CD14-positive monocyte (primary cell): ENCODE data around the gene ANXA2. TPM values are rescaled to one million over a fixed set of nuclear protein-coding genes. Genes with fewer than 3 reads are reported as not detected.
A peak's percentile ranks its signal among the peaks of the same experiment; 100 is the strongest.

Experiments used
- DNase-seq, 3 donors: peaks; one replicate each; pipeline ENCODE4 v3.0.0-alpha.2; 2011 to 2022
- H2AFZ ChIP-seq: 2 replicates; pipeline ENCODE4 v1.6.0; 2012; ENCODE audit warnings: mild to moderate bottlenecking, low read depth, low read length, inconsistent platforms; ENCODE audit not compliant: insufficient read depth, poor library complexity, severe bottlenecking
- H3K27ac ChIP-seq, 2 donors: 1 replicate in 1 of 2; 2 replicates in 1 of 2; pipeline ENCODE4 v1.5.1; 2012 to 2013; ENCODE audit warnings: low read length in 2 of 2, control low read depth in 1 of 2, inconsistent platforms in 1 of 2, low read depth in 1 of 2, mild to moderate bottlenecking in 1 of 2
- H3K27me3 ChIP-seq, 2 donors: one replicate each; pipeline versions ENCODE4 v1.6.0 to v1.6.1; 2011 to 2013; ENCODE audit warnings: low read length in 2 of 2; ENCODE audit not compliant: control insufficient read depth in 2 of 2, insufficient read depth in 2 of 2
- H3K36me3 ChIP-seq, 2 donors: replicated peaks in 1 of 2; 1 replicate in 1 of 2; 2 replicates in 1 of 2; pipeline versions ENCODE4 v1.5.1 to v1.6.1; 2012 to 2013; ENCODE audit warnings: low read length in 2 of 2, control low read depth in 1 of 2, inconsistent platforms in 1 of 2, mild to moderate bottlenecking in 1 of 2; ENCODE audit not compliant: insufficient read depth in 2 of 2, control insufficient read depth in 1 of 2
- H3K4me1 ChIP-seq, 2 donors: 1 replicate in 1 of 2; 2 replicates in 1 of 2; pipeline versions ENCODE4 v1.5.1 to v1.6.1; 2012 to 2013; ENCODE audit warnings: low read length in 2 of 2, control low read depth in 1 of 2, inconsistent platforms in 1 of 2, mild to moderate bottlenecking in 1 of 2, moderate library complexity in 1 of 2; ENCODE audit not compliant: insufficient read depth in 2 of 2, control insufficient read depth in 1 of 2
- H3K4me2 ChIP-seq: replicated peaks from 2 replicates; pipeline ENCODE3; 2012; ENCODE audit warnings: low read length, moderate library complexity, mild to moderate bottlenecking; ENCODE audit not compliant: poor library complexity, severe bottlenecking; ENCODE audit errors: extremely low read depth
- H3K4me3 ChIP-seq, 3 experiments: fragments of 200-600 bp in 1 of 3; sonication (generic) in 1 of 3; replicated peaks in 1 of 3; 1 replicate in 2 of 3; 2 replicates in 1 of 3; pipeline ENCODE4 v1.5.1; 2011 to 2013; ENCODE audit warnings: low read length in 3 of 3, mild to moderate bottlenecking in 3 of 3, control low read depth in 2 of 3, low read depth in 2 of 3, inconsistent platforms in 1 of 3, moderate library complexity in 1 of 3
- H3K79me2 ChIP-seq: 2 replicates; pipeline ENCODE4 v1.6.0; 2012; ENCODE audit warnings: mild to moderate bottlenecking, control low read depth, inconsistent platforms, low read length, moderate library complexity; ENCODE audit not compliant: insufficient read depth
- H3K9ac ChIP-seq: 2 replicates; pipeline ENCODE4 v1.6.0; 2017; ENCODE audit warnings: low read length, mild to moderate bottlenecking; ENCODE audit not compliant: insufficient read depth, poor library complexity, severe bottlenecking
- H3K9me3 ChIP-seq, 2 donors: replicated peaks in 1 of 2; 1 replicate in 1 of 2; 2 replicates in 1 of 2; pipeline versions ENCODE4 v1.5.1 to v1.6.1; 2012 to 2013; ENCODE audit warnings: low read length in 2 of 2, control low read depth in 1 of 2; ENCODE audit not compliant: control insufficient read depth in 1 of 2, insufficient read depth in 1 of 2
- H4K20me1 ChIP-seq: 2 replicates; pipeline ENCODE4 v1.6.0; 2012; ENCODE audit warnings: mild to moderate bottlenecking, low read length, control low read depth, moderate library complexity; ENCODE audit not compliant: insufficient read depth
- H3K27ac Mint-ChIP-seq, 7 donors: one replicate each; pipeline ENCODE4 v1.8.0; 2020; ENCODE audit warnings: mild to moderate bottlenecking in 7 of 7, mixed read lengths in 7 of 7, moderate library complexity in 6 of 7, inconsistent platforms in 2 of 7
- H3K27me3 Mint-ChIP-seq, 3 donors: one replicate each; pipeline ENCODE4 v1.8.0; 2021 to 2022; ENCODE audit warnings: low read depth in 3 of 3, mild to moderate bottlenecking in 3 of 3, mixed read lengths in 3 of 3, moderate library complexity in 3 of 3, inconsistent platforms in 1 of 3
- H3K36me3 Mint-ChIP-seq, 2 donors: one replicate each; pipeline ENCODE4 v1.8.0; 2020; ENCODE audit warnings: mixed read lengths in 2 of 2, inconsistent platforms in 1 of 2, mild to moderate bottlenecking in 1 of 2
- H3K4me1 Mint-ChIP-seq: one replicate; pipeline ENCODE4 v1.8.0; 2020; ENCODE audit warnings: mild to moderate bottlenecking, mixed read lengths
- H3K4me3 Mint-ChIP-seq, 2 donors: one replicate each; pipeline ENCODE4 v1.8.0; 2020; ENCODE audit warnings: mild to moderate bottlenecking in 2 of 2, mixed read lengths in 2 of 2, moderate library complexity in 1 of 2
- H3K9me3 Mint-ChIP-seq, 7 donors: one replicate each; pipeline ENCODE4 v1.8.0; 2020 to 2022; ENCODE audit warnings: mixed read lengths in 7 of 7, mild to moderate bottlenecking in 6 of 7, moderate library complexity in 6 of 7, inconsistent platforms in 2 of 7
- CTCF ChIP-seq: fragments of 200-600 bp; IDR thresholded peaks from one replicate; pipeline ENCODE4 v1.8.0; 2022; ENCODE audit warnings: antibody characterized with exemption, mild to moderate bottlenecking
- WGBS: methylation state at CpG from one replicate; pipeline ENCODE4 v1.1.5; 2013; ENCODE audit warnings: missing lambda C conversion rate; ENCODE audit not compliant: insufficient coverage; 5-methylcytosine and 5-hydroxymethylcytosine counted together
- intact Hi-C, 2 donors: fragments of 100-400 bp; cut with micrococcal nuclease; formaldehyde crosslinking; loops; one replicate each; pipeline versions ENCODE4 v1.15.0 to v1.15.1; 2023
- polyA plus RNA-seq, 3 donors: library from polyadenylated mRNA; depleted of rRNA in 1 of 3; unstranded in 2 of 3; stranded (reverse) in 1 of 3; fragments of 300-500 nt in 2 of 3; fragments of >200 nt in 1 of 3; fragmentation: Illumina TruSeq in 2 of 3; gene quantifications; 1 replicate in 2 of 3; 2 replicates in 1 of 3; pipeline ENCODE4 v1.2.3, GENCODE V29; 2012 to 2021

ANXA2 gene
- polyA plus RNA-seq, 3 donors: 966 to 2,079 (median 2,046) TPM

GRCh38 chr15:60345598-60345997 lies 52.2 kb downstream of the ANXA2 start:
- H3K4me3 ChIP-seq: no peak overlapping the region
- Mint-ChIP-seq H3K27me3 (peaks cover 0 to 3% (median 0%) of the 10 kb centered on the region in 3 donors), H3K36me3 (peaks cover 48 to 57% of the 10 kb centered on the region in 2 donors), H3K4me1 (no peaks in the 10 kb centered on the region), H3K27ac (peak overlapping the region in 3 of 7 donors; percentile 58 to 79 (median 66)), H3K9me3 (peaks cover 0 to 4% (median 0%) of the 10 kb centered on the region in 7 donors), H3K4me3 (no peak overlapping the region)
- DNase-seq: no peak
- H3K27me3 ChIP-seq: no peaks in the 10 kb centered on the region
- H3K36me3 ChIP-seq: peaks cover 47 to 65% of the 10 kb centered on the region in 2 donors
- H3K4me2 ChIP-seq: no peak overlapping the region
- WGBS: 87% methylated on average over 2 of the region's 3 CpGs
- intact Hi-C loops: no loop called here
- peaks cover 65% of the 10 kb centered on the region for H4K20me1 ChIP-seq
- no peak overlapping the region for H2AFZ ChIP-seq
- H3K9ac ChIP-seq: no peak overlapping the region
- no peaks in the 10 kb centered on the region for H3K79me2 ChIP-seq
- no peak for TF ChIP-seq CTCF
- H3K9me3 ChIP-seq: no peaks in the 10 kb centered on the region
- no peaks in the 10 kb centered on the region for H3K4me1 ChIP-seq
- no peak overlapping the region for H3K27ac ChIP-seq

GRCh38 chr15:60344987-60345386 lies 52.8 kb downstream of the ANXA2 start:
- H3K4me2 ChIP-seq: no peak overlapping the region
- no peaks in the 10 kb centered on the region for H3K9me3 ChIP-seq
- Mint-ChIP-seq H3K9me3 (no peaks in the 10 kb centered on the region), H3K4me3 (no peak overlapping the region), H3K27me3 (peaks cover 0 to 3% (median 2%) of the 10 kb centered on the region in 3 donors), H3K36me3 (peaks cover 44 to 53% of the 10 kb centered on the region in 2 donors), H3K4me1 (no peaks in the 10 kb centered on the region), H3K27ac (peak overlapping the region in 2 of 7 donors; percentile 7)
- H3K36me3 ChIP-seq: peaks cover 41 to 59% of the 10 kb centered on the region in 2 donors
- H3K27ac ChIP-seq: peak overlapping the region in 1 of 2 donors; percentile 13
- H3K4me3 ChIP-seq: no peak overlapping the region
- no peak overlapping the region for H3K9ac ChIP-seq
- no peak overlapping the region for H2AFZ ChIP-seq
- DNase-seq: no peak
- H3K79me2 ChIP-seq: no peaks in the 10 kb centered on the region
- no CpG with 5 or more reads among the region's 2 CpGs for WGBS
- no peaks in the 10 kb centered on the region for H3K27me3 ChIP-seq
- intact Hi-C loops: no loop called here
- no peak for TF ChIP-seq CTCF
- peaks cover 59% of the 10 kb centered on the region for H4K20me1 ChIP-seq
- no peaks in the 10 kb centered on the region for H3K4me1 ChIP-seq
